Fibroblast of skin of scalp (primary cell): ENCODE results near the gene PDE4D.
"Not testable (repeated sequence)": the region's sequence is repeated elsewhere in the genome, so short reads cannot be mapped to it uniquely, and the experiment has no call there.

Source experiments
- DNase-seq: peaks from one replicate; pipeline ENCODE4 v3.0.0-alpha.2; 2013

Gene PDE4D

GRCh38 chr5:59600998-59601397 lies 292.5 kb downstream of the PDE4D start:
- DNase-seq: no peak

- DNase-seq: no peak
Observed at GRCh38 chr5:59600153-59600552, 293.4 kb downstream of the PDE4D start.

- no peak for DNase-seq
Observed at GRCh38 chr5:59599729-59600128, 293.8 kb downstream of the PDE4D start.

GRCh38 chr5:59598547-59598874 lies 295.0 kb downstream of the PDE4D start:
- no peak for DNase-seq

GRCh38 chr5:59597690-59598546 lies 295.6 kb downstream of the PDE4D start:
- DNase-seq: no peak

- peak; percentile 56 for DNase-seq
Observed at GRCh38 chr5:59596586-59597350, 296.8 kb downstream of the PDE4D start.

- DNase-seq: not testable (repeated sequence)
Observed at GRCh38 chr5:59594118-59594517, 299.4 kb downstream of the PDE4D start.

GRCh38 chr5:59593439-59594007 lies 300.0 kb downstream of the PDE4D start:
- DNase-seq: no peak

GRCh38 chr5:59592101-59592500 lies 301.4 kb downstream of the PDE4D start:
- peak; percentile 46 for DNase-seq

- DNase-seq: no peak
Observed at GRCh38 chr5:59591162-59591561, 302.4 kb downstream of the PDE4D start.

GRCh38 chr5:59588922-59589321 lies 304.6 kb downstream of the PDE4D start:
- DNase-seq: no peak

GRCh38 chr5:59587489-59588337 lies 305.8 kb downstream of the PDE4D start:
- peak; percentile 75 for DNase-seq

- no peak for DNase-seq
Observed at GRCh38 chr5:59586841-59587240, 306.7 kb downstream of the PDE4D start.

GRCh38 chr5:59584858-59585846 lies 308.4 kb downstream of the PDE4D start:
- DNase-seq: no peak

GRCh38 chr5:59583810-59584562 lies 309.5 kb downstream of the PDE4D start:
- no peak for DNase-seq

- no peak for DNase-seq
Observed at GRCh38 chr5:59583151-59583809, 310.2 kb downstream of the PDE4D start.

- DNase-seq: no peak
Observed at GRCh38 chr5:59582746-59583145, 310.8 kb downstream of the PDE4D start.

GRCh38 chr5:59579824-59580167 lies 313.7 kb downstream of the PDE4D start:
- DNase-seq: no peak

- no peak for DNase-seq
Observed at GRCh38 chr5:59579101-59579823, 314.3 kb downstream of the PDE4D start.
